Panc1 (cell line): ENCODE measurements around the gene ABHD2. TPM values are rescaled to one million over a fixed set of nuclear protein-coding genes. Genes with fewer than 3 reads are reported as not detected.

ENCODE experiments used
- ATAC-seq: fragments of 200-7000 bp; cut with Tn5 transposase; 2 replicates; pipeline ENCODE4 v1.9.1; 2020; ENCODE audit warnings: mild to moderate bottlenecking, moderate library complexity
- BruUV-seq: library from RNA; stranded (reverse); fragments of 400-500 nt; replicated peaks from 2 replicates; lab custom pipeline; 2021; lab: Mats Ljungman, UMichigan
- CTCF ChIA-PET: fragments of 300-600 bp; sonication (Branson Sonifier 250); formaldehyde crosslinking; loops from one replicate; lab custom pipeline; 2022; ENCODE audit warnings: antibody characterized with exemption; lab: Charles Lee
- POLR2A ChIA-PET: fragments of 300-600 bp; sonication (Branson Sonifier 250); formaldehyde crosslinking; loops from one replicate; lab custom pipeline; 2022; ENCODE audit warnings: antibody characterized with exemption; lab: Charles Lee
- DNase-seq: peaks from one replicate; pipeline ENCODE4 v3.0.0-alpha.2; 2010; ENCODE audit warnings: low read depth, low spot score
- H3K27ac ChIP-seq: 2 replicates; pipeline ENCODE4 v1.5.1; 2011; ENCODE audit warnings: mild to moderate bottlenecking, low read length, inconsistent platforms
- H3K27me3 ChIP-seq: fragments of 200-500 bp; sonication (Bioruptor generic); 2 replicates; pipeline ENCODE4 v1.6.0; 2014; ENCODE audit warnings: low read length, inconsistent platforms; ENCODE audit not compliant: control insufficient read depth, insufficient read depth
- H3K36me3 ChIP-seq: fragments of 200-500 bp; sonication (Bioruptor generic); 2 replicates; pipeline ENCODE4 v1.5.1; 2014; ENCODE audit warnings: inconsistent platforms, mild to moderate bottlenecking, low read length, moderate library complexity; ENCODE audit not compliant: control insufficient read depth, insufficient read depth
- H3K4me1 ChIP-seq: 2 replicates; pipeline ENCODE4 v1.5.1; 2011; ENCODE audit warnings: inconsistent platforms, mild to moderate bottlenecking, low read length, moderate library complexity; ENCODE audit not compliant: control insufficient read depth, insufficient read depth
- H3K4me3 ChIP-seq, 2 experiments: 2 replicates each; pipeline ENCODE4 v1.5.1; 2011 to 2012; ENCODE audit warnings: low read depth in 2 of 2, low read length in 2 of 2, mild to moderate bottlenecking in 2 of 2, inconsistent platforms in 1 of 2, moderate library complexity in 1 of 2
- H3K9me3 ChIP-seq: fragments of 200-500 bp; sonication (Bioruptor generic); 2 replicates; pipeline ENCODE4 v1.5.1; 2014; ENCODE audit warnings: low read depth, mild to moderate bottlenecking, inconsistent platforms, low read length, moderate library complexity; ENCODE audit not compliant: control insufficient read depth, insufficient read depth
- CTCF ChIP-seq: fragments of 450-650 bp; IDR thresholded peaks from 2 replicates; pipeline ENCODE4 v1.5.1; 2017; ENCODE audit warnings: mild to moderate bottlenecking
- POLR2AphosphoS5 ChIP-seq: IDR thresholded peaks from 2 replicates; pipeline ENCODE4 v1.6.1; 2012; ENCODE audit warnings: mild to moderate bottlenecking, low read depth, low read length, moderate library complexity
- REST ChIP-seq, 2 experiments: IDR thresholded peaks; 2 replicates each; pipeline ENCODE4 v1.6.1; 2011 to 2012; ENCODE audit warnings: low read depth in 2 of 2, control low read depth in 1 of 2, low read length in 1 of 2, mild to moderate bottlenecking in 1 of 2, moderate library complexity in 1 of 2; ENCODE audit not compliant: insufficient read depth in 1 of 2
- SIN3A ChIP-seq: IDR thresholded peaks from 2 replicates; pipeline ENCODE4 v1.6.1; 2012; ENCODE audit warnings: low read depth, mild to moderate bottlenecking, low read length, moderate library complexity, borderline replicate concordance; ENCODE audit not compliant: insufficient read depth
- TCF7L2 ChIP-seq: IDR thresholded peaks from 2 replicates; pipeline ENCODE4 v1.6.1; 2011; ENCODE audit warnings: mild to moderate bottlenecking, low read depth, low read length, inconsistent platforms
- in situ Hi-C: cut with HindIII; loops from 2 replicates; pipeline ENCODE4 v1.10.0; 2016; ENCODE audit warnings: low sequenced_read_pairs, low pct_unique_long_range_greater_than_20kb
- intact Hi-C: fragments of 100-400 bp; cut with micrococcal nuclease; formaldehyde crosslinking; loops from one replicate; pipeline ENCODE4 v1.10.0; 2022; ENCODE audit not compliant: unreplicated experiment
- total RNA-seq: library from RNA; stranded (reverse); gene quantifications from one replicate; pipeline ENCODE4 v1.2.1, GENCODE V29; 2021; ENCODE audit not compliant: unreplicated experiment

Gene ABHD2
- total RNA-seq, 1 experiment from 2014 or later = 95.0 TPM

GRCh38 chr15:89114990-89115389, 26.7 kb downstream of the ABHD2 start:
- H3K27ac ChIP-seq = no peak overlapping the region
- POLR2A ChIA-PET = interaction anchor here (0.7 kb wide), 1 partner anchor 160 kb away, joined by 3 read pairs; no protein-coding TSS in a partner anchor
- CTCF ChIA-PET = interaction anchor here (0.6 kb wide), 1 partner anchor 14 kb away, joined by 3 read pairs; no protein-coding TSS in a partner anchor
- no peak for ATAC-seq
- TF ChIP-seq REST (IDR thresholded peaks at IDR 0.05; ENCODE audit: insufficient read depth in 1 of 2, low read depth in 2 of 2, low read length in 1 of 2) = no peak
- no peak for TF ChIP-seq POLR2AphosphoS5
- no peak for TF ChIP-seq SIN3A
- 0 out of 2 replicates have a peak, but pooled peaks cover 2% of the 10 kb centered on the region for H3K36me3 ChIP-seq
- no TSS peak for BruUV-seq
- H3K4me1 ChIP-seq = peaks cover 10% of the 10 kb centered on the region
- intact Hi-C loops (no loop called here), in situ Hi-C loops (no loop called here)
- H3K27me3 ChIP-seq = no peaks in the 10 kb centered on the region
- H3K9me3 ChIP-seq = no peaks in the 10 kb centered on the region
- H3K4me3 ChIP-seq = no peak overlapping the region
- DNase-seq = no peak

- no peak for TF ChIP-seq CTCF
- TF ChIP-seq SIN3A = no peak
- TF ChIP-seq POLR2AphosphoS5 = no peak
Observed at GRCh38 chr15:89115547-89115946, 27.3 kb downstream of the ABHD2 start.

GRCh38 chr15:89116404-89116803, 28.1 kb downstream of the ABHD2 start:
- in situ Hi-C loops (no loop called here), intact Hi-C loops (no loop called here)
- ChIA-PET POLR2A (no interaction called here), CTCF (no interaction called here)
- H3K9me3 ChIP-seq = no peaks in the 10 kb centered on the region
- TF ChIP-seq CTCF (no peak), REST (IDR thresholded peaks at IDR 0.05; ENCODE audit: insufficient read depth in 1 of 2, low read depth in 2 of 2, low read length in 1 of 2) (no peak), TCF7L2 (no peak)
- no peak for ATAC-seq
- H3K4me3 ChIP-seq = no peak overlapping the region
- H3K36me3 ChIP-seq = 0 out of 2 replicates have a peak, but pooled peaks cover 2% of the 10 kb centered on the region
- H3K27me3 ChIP-seq = no peaks in the 10 kb centered on the region
- H3K4me1 ChIP-seq = peaks cover 12% of the 10 kb centered on the region
- no peak overlapping the region for H3K27ac ChIP-seq
- DNase-seq = no peak
- BruUV-seq = no TSS peak

More at GRCh38 chr15:89115547-89115946, 27.3 kb downstream of the ABHD2 start:
- Histone ChIP-seq H3K9me3 (no peaks in the 10 kb centered on the region), H3K4me3 (no peak overlapping the region), H3K36me3 (0 out of 2 replicates have a peak, but pooled peaks cover 2% of the 10 kb centered on the region), H3K4me1 (peaks cover 12% of the 10 kb centered on the region), H3K27me3 (no peaks in the 10 kb centered on the region), H3K27ac (no peak overlapping the region)
- DNase-seq (no peak), ATAC-seq (no peak)
- CTCF ChIA-PET = interaction anchor here (0.6 kb wide), 1 partner anchor 14 kb away, joined by 3 read pairs; no protein-coding TSS in a partner anchor
- in situ Hi-C loops (no loop called here), intact Hi-C loops (no loop called here)
- BruUV-seq = no TSS peak
- POLR2A ChIA-PET = no interaction called here
